LoVo (cell line): ENCODE results near the gene TEX19.

Source experiments
- DNase-seq: peaks from one replicate; pipeline ENCODE4 v3.0.0-alpha.2; 2016; ENCODE audit warnings: low spot score

Gene TEX19

GRCh38 chr17:82321947-82322466 lies 37.0 kb upstream of the TEX19 start:
- no peak for DNase-seq

GRCh38 chr17:82322526-82323453 lies 36.3 kb upstream of the TEX19 start:
- no peak for DNase-seq

- no peak for DNase-seq
Measured at GRCh38 chr17:82323514-82324234, 35.4 kb upstream of the TEX19 start.

GRCh38 chr17:82324566-82325285 lies 34.3 kb upstream of the TEX19 start:
- no peak for DNase-seq

- no peak for DNase-seq
Measured at GRCh38 chr17:82325286-82326180, 33.5 kb upstream of the TEX19 start.

GRCh38 chr17:82327289-82327688 lies 31.8 kb upstream of the TEX19 start:
- no peak for DNase-seq

GRCh38 chr17:82327757-82328140 lies 31.3 kb upstream of the TEX19 start:
- no peak for DNase-seq

- peak; percentile 49 for DNase-seq
Measured at GRCh38 chr17:82328141-82328993, 30.7 kb upstream of the TEX19 start.

- no peak for DNase-seq
Measured at GRCh38 chr17:82328994-82329507, 30.0 kb upstream of the TEX19 start.

- no peak for DNase-seq
Measured at GRCh38 chr17:82329683-82330321, 29.2 kb upstream of the TEX19 start.

- DNase-seq: peak; percentile 42
Measured at GRCh38 chr17:82330322-82331239, 28.5 kb upstream of the TEX19 start.

- DNase-seq: no peak
Measured at GRCh38 chr17:82331345-82331939, 27.6 kb upstream of the TEX19 start.

- DNase-seq: peak; percentile 42
Measured at GRCh38 chr17:82332669-82333278, 26.3 kb upstream of the TEX19 start.

- peak; percentile 57 for DNase-seq
Measured at GRCh38 chr17:82333279-82334171, 25.5 kb upstream of the TEX19 start, which contains the start of gene SECTM1. SECTM1 (minus strand) TSS chr17:82333766; CDS start chr17:82327240, 6,526 bp downstream.

- DNase-seq: no peak
Measured at GRCh38 chr17:82334204-82334621, 24.8 kb upstream of the TEX19 start.

GRCh38 chr17:82334622-82335394 lies 24.2 kb upstream of the TEX19 start:
- no peak for DNase-seq
